Lower leg skin (tissue), 3 donors: ENCODE measurements around the gene SMG6.

ENCODE experiments used
- CTCF ChIP-seq, 3 donors: fragments of 450-650 bp; IDR thresholded peaks; one replicate each; pipeline ENCODE4 v1.5.1; 2016; ENCODE audit warnings: antibody characterized with exemption in 3 of 3, mild to moderate bottlenecking in 3 of 3, moderate library complexity in 2 of 3
- POLR2A ChIP-seq, 2 donors: fragments of 450-650 bp; IDR thresholded peaks; one replicate each; pipeline ENCODE4 v1.6.1; 2016 to 2017; ENCODE audit warnings: antibody characterized with exemption in 2 of 2, mild to moderate bottlenecking in 1 of 2, moderate library complexity in 1 of 2

- TF ChIP-seq CTCF (IDR thresholded peaks at IDR 0.05) (no peak), POLR2A (IDR thresholded peaks at IDR 0.05) (no peak)
Measured at GRCh38 chr17:2215616-2216364, 87.8 kb downstream of the SMG6 start.
